Measurements from ENCODE around the gene TUBB4B. TPM values are rescaled to one million over a fixed set of nuclear protein-coding genes. Genes with fewer than 3 reads are reported as not detected.

Gene TUBB4B
- total RNA-seq, 1 donor from 2014 or later: 134 TPM

- Mint-ChIP-seq H3K36me3 (ENCODE audit: low read depth, unreplicated experiment) (no peaks in the 10 kb centered on the region), H3K4me3 (ENCODE audit: unreplicated experiment) (no peak within 1 kb of the TSS), H3K27ac (ENCODE audit: unreplicated experiment) (no peak within 1 kb of the TSS), H3K4me1 (ENCODE audit: unreplicated experiment) (no peaks in the 10 kb centered on the region), H3K27me3 (ENCODE audit: unreplicated experiment) (peaks cover 7% of the 10 kb centered on the region), H3K9me3 (ENCODE audit: unreplicated experiment) (no peaks in the 10 kb centered on the region)
- DNase-seq (ENCODE audit: low spot score): peak; percentile 84
- TF ChIP-seq, protein P1, sequence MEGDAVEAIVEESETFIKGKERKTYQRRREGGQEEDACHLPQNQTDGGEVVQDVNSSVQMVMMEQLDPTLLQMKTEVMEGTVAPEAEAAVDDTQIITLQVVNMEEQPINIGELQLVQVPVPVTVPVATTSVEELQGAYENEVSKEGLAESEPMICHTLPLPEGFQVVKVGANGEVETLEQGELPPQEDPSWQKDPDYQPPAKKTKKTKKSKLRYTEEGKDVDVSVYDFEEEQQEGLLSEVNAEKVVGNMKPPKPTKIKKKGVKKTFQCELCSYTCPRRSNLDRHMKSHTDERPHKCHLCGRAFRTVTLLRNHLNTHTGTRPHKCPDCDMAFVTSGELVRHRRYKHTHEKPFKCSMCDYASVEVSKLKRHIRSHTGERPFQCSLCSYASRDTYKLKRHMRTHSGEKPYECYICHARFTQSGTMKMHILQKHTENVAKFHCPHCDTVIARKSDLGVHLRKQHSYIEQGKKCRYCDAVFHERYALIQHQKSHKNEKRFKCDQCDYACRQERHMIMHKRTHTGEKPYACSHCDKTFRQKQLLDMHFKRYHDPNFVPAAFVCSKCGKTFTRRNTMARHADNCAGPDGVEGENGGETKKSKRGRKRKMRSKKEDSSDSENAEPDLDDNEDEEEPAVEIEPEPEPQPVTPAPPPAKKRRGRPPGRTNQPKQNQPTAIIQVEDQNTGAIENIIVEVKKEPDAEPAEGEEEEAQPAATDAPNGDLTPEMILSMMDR (IDR thresholded peaks at IDR 0.05; ENCODE audit: unreplicated experiment): peak; percentile 81
Measured at GRCh38 chr9:137227054-137227852, 13.8 kb upstream of the TUBB4B start, which contains the start of gene RNF224. TSS of gene RNF224 (plus strand) at chr9:137227502. CDS start at chr9:137228336, 834 bp downstream.

DNA sequence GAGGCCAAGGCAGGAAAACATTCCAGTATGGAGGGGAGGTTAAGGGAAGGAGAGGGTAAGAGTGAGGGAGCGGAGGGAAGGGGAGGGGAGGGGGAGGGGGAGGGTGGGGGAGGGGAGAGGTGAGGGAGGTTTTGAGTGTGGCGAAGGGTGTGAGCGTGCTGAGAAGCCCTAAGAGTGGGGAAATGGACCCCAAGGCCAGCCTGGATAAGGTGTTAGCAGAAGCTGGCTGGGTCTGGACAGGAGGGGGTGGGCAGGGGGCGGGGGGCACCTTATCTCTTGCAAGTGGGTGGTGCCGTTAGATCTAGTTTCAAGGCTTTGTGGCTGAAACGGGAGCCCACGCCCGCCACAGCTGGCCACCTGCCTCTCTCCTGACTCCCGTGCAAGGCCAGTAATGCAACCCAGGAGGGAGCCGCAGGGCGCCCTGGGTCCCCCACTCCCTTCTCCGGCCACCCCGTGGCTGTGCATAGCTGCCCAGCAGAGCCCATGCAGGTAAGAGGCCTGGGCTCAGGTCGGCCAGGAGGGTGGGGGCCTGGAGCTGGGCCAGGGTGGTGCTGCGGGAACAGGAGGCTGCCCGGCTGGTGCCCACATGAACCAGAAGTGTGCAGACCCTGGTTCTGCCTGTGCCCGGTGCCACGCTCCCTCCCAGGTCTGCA lies 13.1 kb upstream of the TUBB4B start:
- Mint-ChIP-seq H3K4me3 (ENCODE audit: unreplicated experiment) (no peak overlapping the region), H3K27ac (ENCODE audit: unreplicated experiment) (no peak overlapping the region)

DNA sequence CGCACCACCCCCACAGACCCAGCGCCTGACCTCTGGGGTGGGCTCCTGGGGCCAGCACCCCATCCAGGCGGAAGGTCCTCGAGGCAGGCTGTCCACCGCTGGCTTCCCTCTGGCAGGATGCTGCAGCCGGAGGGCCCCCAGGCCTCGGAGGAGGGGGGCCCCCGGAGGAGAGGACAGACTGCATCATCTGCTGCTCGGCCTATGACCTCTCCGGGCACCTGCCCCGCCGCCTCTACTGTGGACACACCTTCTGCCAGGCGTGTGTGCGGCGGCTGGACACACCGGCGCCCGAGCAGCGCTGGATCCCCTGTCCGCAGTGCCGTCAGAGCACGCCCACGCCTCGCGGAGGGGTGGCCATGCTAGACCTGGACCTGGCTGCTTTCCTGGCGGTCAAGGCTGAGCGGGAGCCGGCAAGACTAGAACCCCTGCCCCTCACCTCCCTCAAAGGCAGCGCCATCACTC lies 12.6 kb upstream of the TUBB4B start:
- TF ChIP-seq, protein P1 (IDR thresholded peaks at IDR 0.05; ENCODE audit: unreplicated experiment): no peak
- no peaks in the 10 kb centered on the region for H3K36me3 Mint-ChIP-seq (ENCODE audit: low read depth, unreplicated experiment)
- peaks cover 7% of the 10 kb centered on the region for H3K27me3 Mint-ChIP-seq (ENCODE audit: unreplicated experiment)
- H3K27ac Mint-ChIP-seq (ENCODE audit: unreplicated experiment): no peak overlapping the region
- no peaks in the 10 kb centered on the region for H3K4me1 Mint-ChIP-seq (ENCODE audit: unreplicated experiment)
- no peaks in the 10 kb centered on the region for H3K9me3 Mint-ChIP-seq (ENCODE audit: unreplicated experiment)
- DNase-seq (ENCODE audit: low spot score): no peak
- H3K4me3 Mint-ChIP-seq (ENCODE audit: unreplicated experiment): no peak overlapping the region

More for the DNA sequence above, 13.1 kb upstream of the TUBB4B start:
- H3K36me3 Mint-ChIP-seq (ENCODE audit: low read depth, unreplicated experiment): no peaks in the 10 kb centered on the region
- no peak for DNase-seq (ENCODE audit: low spot score)
- TF ChIP-seq, protein P1 (IDR thresholded peaks at IDR 0.05; ENCODE audit: unreplicated experiment): no peak
- no peaks in the 10 kb centered on the region for H3K9me3 Mint-ChIP-seq (ENCODE audit: unreplicated experiment)
- peaks cover 7% of the 10 kb centered on the region for H3K27me3 Mint-ChIP-seq (ENCODE audit: unreplicated experiment)
- H3K4me1 Mint-ChIP-seq (ENCODE audit: unreplicated experiment): no peaks in the 10 kb centered on the region

- Mint-ChIP-seq H3K36me3 (ENCODE audit: low read depth, unreplicated experiment) (no peaks in the 10 kb centered on the region), H3K4me3 (ENCODE audit: unreplicated experiment) (no peak overlapping the region), H3K4me1 (ENCODE audit: unreplicated experiment) (no peaks in the 10 kb centered on the region), H3K27ac (ENCODE audit: unreplicated experiment) (no peak overlapping the region), H3K27me3 (ENCODE audit: unreplicated experiment) (peaks cover 7% of the 10 kb centered on the region), H3K9me3 (ENCODE audit: unreplicated experiment) (no peaks in the 10 kb centered on the region)
- DNase-seq (ENCODE audit: low spot score): no peak
- TF ChIP-seq, protein P1 (IDR thresholded peaks at IDR 0.05; ENCODE audit: unreplicated experiment): no peak
Measured at GRCh38 chr9:137228968-137229896, 11.9 kb upstream of the TUBB4B start.

Data from endothelial cell (in vitro differentiated cells).